PC-9 (cell line): Measurements from ENCODE around the gene SBF1.

Experiments used
- CTCF ChIP-seq: fragments of 200-600 bp; sonication (generic); conservative IDR thresholded peaks from 2 replicates; pipeline ENCODE4 v1.6.1; 2017; ENCODE audit warnings: mixed run types, antibody characterized with exemption, mild to moderate bottlenecking, moderate library complexity
- EZH2 ChIP-seq: fragments of 200-600 bp; sonication (generic); IDR thresholded peaks from 2 replicates; pipeline ENCODE4 v1.8.0; 2017; ENCODE audit warnings: antibody characterized with exemption, low read depth

GRCh38 chr22:50500452-50500851 lies 25.6 kb upstream of the SBF1 start:
- no peak for TF ChIP-seq CTCF
- TF ChIP-seq EZH2: no peak
